HEK293T (cell line): ENCODE results near the gene ARNT2.

Experiments
- CTCF ChIA-PET: fragments of 350-600 bp; formaldehyde crosslinking; extraction: SDS; loops from one replicate; lab custom pipeline; 2021; ENCODE audit warnings: antibody characterized with exemption, inconsistent platforms; lab: Yijun Ruan, JAX
- POLR2A ChIA-PET: fragments of 350-600 bp; formaldehyde crosslinking; extraction: SDS; loops from one replicate; lab custom pipeline; 2020; ENCODE audit warnings: antibody characterized with exemption, inconsistent platforms; lab: Yijun Ruan, JAX
- DNase-seq: peaks from one replicate; pipeline ENCODE4 v3.0.0; 2012; ENCODE audit warnings: mixed read lengths; ENCODE audit errors: extremely low spot score
- ARNT ChIP-seq: fragments of 450-650 bp; IDR thresholded peaks from 2 replicates; pipeline ENCODE4 v1.6.1; 2017; ENCODE audit warnings: mild to moderate bottlenecking
- BHLHE40 ChIP-seq: fragments of 450-650 bp; IDR thresholded peaks from 2 replicates; pipeline ENCODE4 v1.6.1; 2016; ENCODE audit warnings: mild to moderate bottlenecking, moderate library complexity, borderline replicate concordance
- CTBP1 ChIP-seq: fragments of 450-650 bp; IDR thresholded peaks from 2 replicates; pipeline ENCODE4 v1.6.1; 2016; ENCODE audit warnings: borderline replicate concordance
- ELF4 ChIP-seq: fragments of 450-650 bp; IDR thresholded peaks from 2 replicates; pipeline ENCODE4 v1.6.1; 2017; ENCODE audit warnings: antibody characterized with exemption
- FOXA1 ChIP-seq: fragments of 450-650 bp; IDR thresholded peaks from 2 replicates; pipeline ENCODE4 v1.6.1; 2016; ENCODE audit warnings: mild to moderate bottlenecking
- FOXK2 ChIP-seq: fragments of 450-650 bp; IDR thresholded peaks from 2 replicates; pipeline ENCODE4 v1.6.1; 2016; ENCODE audit warnings: mild to moderate bottlenecking
- FOXM1 ChIP-seq: fragments of 450-650 bp; IDR thresholded peaks from 2 replicates; pipeline ENCODE4 v1.6.1; 2017; ENCODE audit warnings: mild to moderate bottlenecking, borderline replicate concordance
- HDGF ChIP-seq: fragments of 450-650 bp; IDR thresholded peaks from 2 replicates; pipeline ENCODE4 v1.6.1; 2017; ENCODE audit warnings: antibody characterized with exemption, borderline replicate concordance
- L3MBTL2 ChIP-seq: fragments of 450-650 bp; conservative IDR thresholded peaks from 2 replicates; pipeline ENCODE4 v1.6.1; 2016; ENCODE audit warnings: mild to moderate bottlenecking
- LEF1 ChIP-seq: fragments of 450-650 bp; IDR thresholded peaks from 2 replicates; pipeline ENCODE4 v1.6.1; 2017; ENCODE audit warnings: mild to moderate bottlenecking, borderline replicate concordance
- NFRKB ChIP-seq: fragments of 450-650 bp; IDR thresholded peaks from 2 replicates; pipeline ENCODE4 v1.6.1; 2016; ENCODE audit warnings: mild to moderate bottlenecking, moderate library complexity
- PKNOX1 ChIP-seq: fragments of 450-650 bp; IDR thresholded peaks from 2 replicates; pipeline ENCODE4 v1.6.1; 2016
- SP1 ChIP-seq: fragments of 450-650 bp; IDR thresholded peaks from 2 replicates; pipeline ENCODE4 v1.6.1; 2017
- SUZ12 ChIP-seq: fragments of 450-650 bp; IDR thresholded peaks from 2 replicates; pipeline ENCODE4 v1.6.1; 2016; ENCODE audit warnings: mild to moderate bottlenecking
- TARDBP ChIP-seq: fragments of 450-650 bp; IDR thresholded peaks from 2 replicates; pipeline ENCODE4 v1.6.1; 2016
- ZNF384 ChIP-seq: fragments of 450-650 bp; IDR thresholded peaks from 2 replicates; pipeline ENCODE4 v1.6.1; 2016

ARNT2 gene

GRCh38 chr15:80580106-80580505, 175.9 kb downstream of the ARNT2 start:
- TF ChIP-seq ARNT (no peak), SP1 (no peak), LEF1 (no peak), CTBP1 (no peak), NFRKB (no peak), SUZ12 (no peak), L3MBTL2 (no peak), FOXA1 (no peak), HDGF (no peak), FOXM1 (no peak), TARDBP (no peak), ELF4 (no peak), ZNF384 (no peak), FOXK2 (no peak)
- CTCF ChIA-PET: interaction anchor here (0.6 kb wide), 2 partner anchors 169 to 192 kb away, joined by 3 read pairs; no protein-coding TSS in a partner anchor
- POLR2A ChIA-PET: no interaction called here
- DNase-seq: no peak

- POLR2A ChIA-PET: no interaction called here
- CTCF ChIA-PET: no interaction called here
- DNase-seq: no peak
- TF ChIP-seq TARDBP: no peak
- TF ChIP-seq SP1: no peak
- TF ChIP-seq BHLHE40: no peak
- TF ChIP-seq FOXA1: no peak
- no peak for TF ChIP-seq CTBP1
- no peak for TF ChIP-seq SUZ12
- no peak for TF ChIP-seq HDGF
- TF ChIP-seq ARNT: no peak
- no peak for TF ChIP-seq PKNOX1
- no peak for TF ChIP-seq FOXM1
- no peak for TF ChIP-seq NFRKB
- TF ChIP-seq ZNF384: no peak
- no peak for TF ChIP-seq ELF4
- TF ChIP-seq L3MBTL2: no peak
- no peak for TF ChIP-seq FOXK2
- no peak for TF ChIP-seq LEF1
These were observed 176.5 kb downstream of the ARNT2 start for GRCh38 chr15:80580536-80581260.

GRCh38 chr15:80581976-80582375, 177.8 kb downstream of the ARNT2 start:
- ChIA-PET POLR2A (no interaction called here), CTCF (no interaction called here)
- no peak for DNase-seq
- TF ChIP-seq TARDBP (no peak), L3MBTL2 (no peak), SP1 (no peak), NFRKB (no peak), FOXM1 (no peak), ARNT (no peak), LEF1 (no peak), ZNF384 (no peak), CTBP1 (no peak)

GRCh38 chr15:80582816-80583423, 178.7 kb downstream of the ARNT2 start:
- POLR2A ChIA-PET: no interaction called here
- CTCF ChIA-PET: interaction anchor here (1.5 kb wide), 1 partner anchor 194 kb away, joined by 5 read pairs; no protein-coding TSS in a partner anchor
- no peak for TF ChIP-seq LEF1
- TF ChIP-seq FOXA1: no peak
- TF ChIP-seq NFRKB: no peak
- TF ChIP-seq SP1: no peak
- no peak for TF ChIP-seq ELF4
- TF ChIP-seq HDGF: no peak
- no peak for TF ChIP-seq FOXM1
- no peak for TF ChIP-seq ARNT
- no peak for TF ChIP-seq TARDBP
- DNase-seq: no peak

- no peak for DNase-seq
- ChIA-PET POLR2A (no interaction called here), CTCF (no interaction called here)
- TF ChIP-seq ARNT: no peak
- TF ChIP-seq FOXM1: no peak
- TF ChIP-seq PKNOX1: no peak
- no peak for TF ChIP-seq LEF1
- TF ChIP-seq FOXA1: no peak
- no peak for TF ChIP-seq HDGF
- TF ChIP-seq FOXK2: no peak
- no peak for TF ChIP-seq L3MBTL2
- no peak for TF ChIP-seq SP1
- TF ChIP-seq ZNF384: no peak
- TF ChIP-seq TARDBP: no peak
- TF ChIP-seq NFRKB: no peak
- no peak for TF ChIP-seq BHLHE40
These were observed 180.4 kb downstream of the ARNT2 start for GRCh38 chr15:80584561-80584964.

- CTCF ChIA-PET: no interaction called here
- POLR2A ChIA-PET: no interaction called here
- DNase-seq: no peak
- TF ChIP-seq ELF4 (no peak), L3MBTL2 (no peak), SUZ12 (no peak), FOXA1 (no peak), ARNT (no peak), FOXK2 (no peak), FOXM1 (no peak), BHLHE40 (no peak)
These were observed 180.9 kb downstream of the ARNT2 start for GRCh38 chr15:80584973-80585525.
